A549 (cell line): ENCODE measurements around the gene IL4I1. TPM values are rescaled to one million over a fixed set of nuclear protein-coding genes. Genes with fewer than 3 reads are reported as not detected.

Experiments
- ATAC-seq, 2 experiments: fragments of 200-7000 bp in 1 of 2; fragments of >200 bp in 1 of 2; cut with Nextera tagmentation in 1 of 2; cut with Tn5 transposase in 1 of 2; 3 replicates each; pipeline versions ENCODE4 v1.8.0 to v1.9.1; 2018 to 2020; ENCODE audit warnings: mild to moderate bottlenecking in 1 of 2, moderate library complexity in 1 of 2
- CTCF ChIA-PET: fragments of 300-600 bp; sonication (Branson Sonifier 250); formaldehyde crosslinking; extraction: SDS; loops from one replicate; lab custom pipeline; 2021; ENCODE audit warnings: antibody characterized with exemption, inconsistent platforms; lab: Yijun Ruan, JAX
- POLR2A ChIA-PET: fragments of 350-600 bp; formaldehyde crosslinking; extraction: SDS; loops from one replicate; lab custom pipeline; 2021; ENCODE audit warnings: antibody characterized with exemption, inconsistent platforms; lab: Yijun Ruan, JAX
- DNase-seq, 2 experiments: peaks; one replicate each; pipeline versions ENCODE4 v3.0.0 to v3.0.0-alpha.2; 2011 to 2016; ENCODE audit warnings: low read depth in 1 of 2, low spot score in 1 of 2
- FAIRE-seq: peaks from 2 replicates; lab custom pipeline; 2011; peaks lifted over from hg19 to GRCh38; lab: Jason Lieb, UNC
- H3K27ac ChIP-seq, 2 experiments: fragments of >200 bp; sonication (Bioruptor Twin); formaldehyde crosslinking; 3 replicates each; pipeline ENCODE4 v1.5.1; 2016 to 2017
- H3K4me1 ChIP-seq: fragments of >200 bp; sonication (Bioruptor Twin); formaldehyde crosslinking; 3 replicates; pipeline ENCODE4 v1.6.1; 2016
- H3K4me2 ChIP-seq: fragments of >200 bp; sonication (Bioruptor Twin); formaldehyde crosslinking; 3 replicates; pipeline ENCODE4 v1.6.1; 2016
- H3K4me3 ChIP-seq: fragments of >200 bp; sonication (Bioruptor Twin); formaldehyde crosslinking; 3 replicates; pipeline ENCODE4 v1.5.1; 2016
- H3K9me3 ChIP-seq: fragments of >200 bp; sonication (Bioruptor Twin); formaldehyde crosslinking; 3 replicates; pipeline ENCODE4 v1.6.1; 2016
- CBX8 ChIP-seq: fragments of 200-600 bp; sonication (generic); IDR thresholded peaks from 2 replicates; pipeline ENCODE4 v1.6.1; 2016
- EHMT2 ChIP-seq: fragments of 200-600 bp; sonication (generic); IDR thresholded peaks from 2 replicates; pipeline ENCODE4 v1.6.1; 2016; ENCODE audit warnings: antibody characterized with exemption, low read depth, mild to moderate bottlenecking, moderate library complexity
- FOSB ChIP-seq: fragments of 250-450 bp; sonication (Bioruptor Pico); IDR thresholded peaks from 2 replicates; pipeline ENCODE4 v1.5.0; 2020; ENCODE audit warnings: mild to moderate bottlenecking, moderate library complexity
- FOSL2 ChIP-seq, 2 experiments: fragments of 450-650 bp in 1 of 2; fragments of >200 bp in 1 of 2; sonication (Bioruptor Twin) in 1 of 2; formaldehyde crosslinking; IDR thresholded peaks; 2 replicates each; pipeline versions ENCODE4 v1.5.0 to v1.6.1; 2016 to 2020; ENCODE audit warnings: mild to moderate bottlenecking in 1 of 2, moderate library complexity in 1 of 2
- HEYL ChIP-seq: fragments of 250-450 bp; sonication (Bioruptor Pico); IDR thresholded peaks from 2 replicates; pipeline ENCODE4 v1.8.0; 2021; ENCODE audit warnings: mild to moderate bottlenecking, moderate library complexity
- HOXA7 ChIP-seq: fragments of 250-450 bp; sonication (Bioruptor Pico); IDR thresholded peaks from 2 replicates; pipeline ENCODE4 v1.5.0; 2020; ENCODE audit warnings: mild to moderate bottlenecking, moderate library complexity
- HOXB13 ChIP-seq: fragments of 250-450 bp; sonication (Bioruptor Pico); IDR thresholded peaks from 2 replicates; pipeline ENCODE4 v1.5.0; 2020; ENCODE audit warnings: low read depth, mild to moderate bottlenecking, moderate library complexity
- KDM1A ChIP-seq: fragments of 200-600 bp; sonication (generic); IDR thresholded peaks from 2 replicates; pipeline ENCODE4 v1.6.1; 2016; ENCODE audit warnings: low read depth, mild to moderate bottlenecking
- KDM5A ChIP-seq: fragments of 200-600 bp; sonication (generic); IDR thresholded peaks from 2 replicates; pipeline ENCODE4 v1.6.1; 2016; ENCODE audit warnings: antibody characterized with exemption, mild to moderate bottlenecking
- NFE2L2 ChIP-seq: fragments of 150-350 bp; conservative IDR thresholded peaks from 2 replicates; pipeline ENCODE4 v1.6.1; 2014; ENCODE audit warnings: low read length
- NR3C1 ChIP-seq: fragments of >200 bp; sonication (Bioruptor Twin); formaldehyde crosslinking; IDR thresholded peaks from 3 replicates; pipeline ENCODE4 v1.6.1; 2017
- POLR2A ChIP-seq: IDR thresholded peaks from 2 replicates; pipeline ENCODE4 v1.6.1; 2012; ENCODE audit warnings: mild to moderate bottlenecking, low read length
- POLR2AphosphoS2 ChIP-seq: conservative IDR thresholded peaks from 2 replicates; pipeline ENCODE4 v1.6.1; 2012; ENCODE audit warnings: low read length, improper control_type of control experiment, inconsistent platforms
- RAD21 ChIP-seq, 2 experiments: fragments of >200 bp in 1 of 2; sonication (Bioruptor Twin) in 1 of 2; formaldehyde crosslinking in 1 of 2; IDR thresholded peaks in 1 of 2; conservative IDR thresholded peaks in 1 of 2; 2 replicates in 1 of 2; 3 replicates in 1 of 2; pipeline ENCODE4 v1.6.1; 2012 to 2018; ENCODE audit warnings: inconsistent platforms in 1 of 2
- RARB ChIP-seq: fragments of 250-450 bp; sonication (Bioruptor Pico); IDR thresholded peaks from 2 replicates; pipeline ENCODE4 v1.8.0; 2021; ENCODE audit warnings: mild to moderate bottlenecking, moderate library complexity
- RFX5 ChIP-seq: fragments of 450-650 bp; IDR thresholded peaks from 2 replicates; pipeline ENCODE4 v1.7.1; 2014; ENCODE audit warnings: antibody characterized with exemption, mild to moderate bottlenecking, moderate library complexity
- SMC3 ChIP-seq: fragments of >200 bp; sonication (Bioruptor Twin); formaldehyde crosslinking; IDR thresholded peaks from 3 replicates; pipeline ENCODE4 v1.6.1; 2018; ENCODE audit warnings: inconsistent platforms
- TFCP2L1 ChIP-seq: fragments of 250-450 bp; sonication (Bioruptor Pico); IDR thresholded peaks from 2 replicates; pipeline ENCODE4 v1.5.0; 2021; ENCODE audit warnings: mild to moderate bottlenecking
- TP53 ChIP-seq: fragments of 250-450 bp; sonication (Bioruptor Pico); IDR thresholded peaks from 2 replicates; pipeline ENCODE4 v1.5.0; 2021; ENCODE audit warnings: mild to moderate bottlenecking, moderate library complexity
- ZFP36 ChIP-seq: fragments of 450-650 bp; IDR thresholded peaks from 2 replicates; pipeline ENCODE4 v1.6.1; 2014; ENCODE audit warnings: borderline replicate concordance; ENCODE audit not compliant: partially characterized antibody
- WGBS: methylation state at CpG from one replicate; pipeline ENCODE4 v1.1.6; 2017; ENCODE audit errors: missing lambda C conversion rate; 5-methylcytosine and 5-hydroxymethylcytosine counted together
- polyA plus RNA-seq, 4 experiments: library from polyadenylated mRNA; depleted of rRNA in 3 of 4; stranded (reverse); fragments of >200 nt; fragmentation: RNase III in 1 of 4; extraction: RNeasy Plus Mini Kit Qiagen cat#74134 plus additional on column Dnase treatment in 1 of 4; gene quantifications; 2 replicates in 3 of 4; 3 replicates in 1 of 4; pipeline ENCODE4 v1.2.3, GENCODE V29; 2011 to 2017
- TF ChIP-seq, protein P1 (sequence below): fragments of 200-600 bp; sonication (generic); IDR thresholded peaks from 2 replicates; pipeline ENCODE4 v1.6.1; 2016; ENCODE audit warnings: antibody characterized with exemption, mild to moderate bottlenecking, moderate library complexity
- TF ChIP-seq, protein P2 (sequence below): fragments of >200 bp; sonication (Bioruptor Twin); formaldehyde crosslinking; IDR thresholded peaks from 2 replicates; pipeline ENCODE4 v1.6.1; 2016

The IL4I1 gene
- polyA plus RNA-seq, 2 of the 4 experiments (the other 2 are of a cell fraction): 0.18 to 0.62 TPM

GRCh38 chr19:49904136-49904535 is 7.4 kb upstream of the IL4I1 start (continued):
- TF ChIP-seq, protein P1, sequence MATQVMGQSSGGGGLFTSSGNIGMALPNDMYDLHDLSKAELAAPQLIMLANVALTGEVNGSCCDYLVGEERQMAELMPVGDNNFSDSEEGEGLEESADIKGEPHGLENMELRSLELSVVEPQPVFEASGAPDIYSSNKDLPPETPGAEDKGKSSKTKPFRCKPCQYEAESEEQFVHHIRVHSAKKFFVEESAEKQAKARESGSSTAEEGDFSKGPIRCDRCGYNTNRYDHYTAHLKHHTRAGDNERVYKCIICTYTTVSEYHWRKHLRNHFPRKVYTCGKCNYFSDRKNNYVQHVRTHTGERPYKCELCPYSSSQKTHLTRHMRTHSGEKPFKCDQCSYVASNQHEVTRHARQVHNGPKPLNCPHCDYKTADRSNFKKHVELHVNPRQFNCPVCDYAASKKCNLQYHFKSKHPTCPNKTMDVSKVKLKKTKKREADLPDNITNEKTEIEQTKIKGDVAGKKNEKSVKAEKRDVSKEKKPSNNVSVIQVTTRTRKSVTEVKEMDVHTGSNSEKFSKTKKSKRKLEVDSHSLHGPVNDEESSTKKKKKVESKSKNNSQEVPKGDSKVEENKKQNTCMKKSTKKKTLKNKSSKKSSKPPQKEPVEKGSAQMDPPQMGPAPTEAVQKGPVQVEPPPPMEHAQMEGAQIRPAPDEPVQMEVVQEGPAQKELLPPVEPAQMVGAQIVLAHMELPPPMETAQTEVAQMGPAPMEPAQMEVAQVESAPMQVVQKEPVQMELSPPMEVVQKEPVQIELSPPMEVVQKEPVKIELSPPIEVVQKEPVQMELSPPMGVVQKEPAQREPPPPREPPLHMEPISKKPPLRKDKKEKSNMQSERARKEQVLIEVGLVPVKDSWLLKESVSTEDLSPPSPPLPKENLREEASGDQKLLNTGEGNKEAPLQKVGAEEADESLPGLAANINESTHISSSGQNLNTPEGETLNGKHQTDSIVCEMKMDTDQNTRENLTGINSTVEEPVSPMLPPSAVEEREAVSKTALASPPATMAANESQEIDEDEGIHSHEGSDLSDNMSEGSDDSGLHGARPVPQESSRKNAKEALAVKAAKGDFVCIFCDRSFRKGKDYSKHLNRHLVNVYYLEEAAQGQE: no peak
- TF ChIP-seq NR3C1: no peak

DNA sequence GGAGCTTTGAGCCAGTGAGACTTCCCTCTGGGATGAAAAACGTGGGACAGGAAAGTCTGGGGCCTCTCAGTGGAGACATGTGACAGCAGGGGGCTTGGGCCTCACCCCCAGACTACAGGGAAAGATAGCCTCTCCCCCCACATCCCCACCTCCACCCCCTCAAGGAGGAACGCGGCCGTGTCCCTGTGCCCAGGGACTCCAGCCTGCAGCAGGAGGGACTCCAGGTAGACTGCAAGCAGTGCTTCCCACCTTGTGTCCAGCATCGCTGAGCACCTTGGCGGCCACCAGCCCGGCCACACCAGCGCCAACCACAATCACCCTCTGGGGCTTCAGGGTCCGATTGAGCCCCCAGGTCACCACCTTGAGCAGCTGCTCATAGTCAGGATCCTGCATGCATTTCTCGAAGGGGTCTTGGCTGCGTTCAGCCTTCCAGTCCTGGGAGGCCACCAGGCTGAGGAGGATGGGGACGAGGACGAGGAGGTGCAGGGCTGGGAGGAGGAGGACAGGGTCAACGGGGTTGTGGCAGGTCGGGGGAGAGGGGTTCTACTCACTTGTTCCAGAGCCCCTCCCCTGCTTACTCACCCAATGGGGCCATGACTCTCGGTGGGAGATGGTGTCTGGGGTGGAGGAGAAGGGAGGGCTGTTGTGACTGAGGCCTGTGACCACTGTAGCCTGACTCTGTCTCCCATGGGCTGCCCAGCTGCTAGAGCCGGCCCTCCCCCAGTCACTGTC is 955 bp downstream of the IL4I1 start:
- DNase-seq: no peak
- WGBS: 65% methylated on average over 17 of the region's 17 CpGs
- no peak for FAIRE-seq
- peaks cover 12% of the 10 kb centered on the region; the same call in 2 of the 3 replicates for H3K4me1 ChIP-seq
- no peaks in the 10 kb centered on the region for H3K9me3 ChIP-seq
- no peak overlapping the region for H3K4me2 ChIP-seq
- H3K27ac ChIP-seq: peak overlapping the region in 1 of 2 experiments; percentile 22; a peak in 2 of 6 replicates
- H3K4me3 ChIP-seq: no peak overlapping the region
- TF ChIP-seq POLR2AphosphoS2 (no peak), FOSL2 (IDR thresholded peaks at IDR 0.05) (no peak), FOSL2 (CRISPR knock-in tag; IDR thresholded peaks at IDR 0.05) (no peak), RAD21 (conservative IDR thresholded peaks at IDR 0.05 in 1 of 2, IDR thresholded peaks at IDR 0.05 in 1 of 2) (no peak), POLR2A (no peak), CBX8 (no peak), KDM1A (no peak), SMC3 (no peak), TFCP2L1 (CRISPR knock-in tag) (no peak), RARB (no peak), RFX5 (no peak)
- TF ChIP-seq, protein P2, sequence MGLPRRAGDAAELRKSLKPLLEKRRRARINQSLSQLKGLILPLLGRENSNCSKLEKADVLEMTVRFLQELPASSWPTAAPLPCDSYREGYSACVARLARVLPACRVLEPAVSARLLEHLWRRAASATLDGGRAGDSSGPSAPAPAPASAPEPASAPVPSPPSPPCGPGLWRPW: no peak
- TF ChIP-seq, protein P1: no peak
- TF ChIP-seq, all 56 proteins: peak for 0
- CTCF ChIA-PET: interaction anchor here (1.1 to 3.2 kb wide), 5 partner anchors 11 to 89 kb away, joined by 3 to 13 read pairs (median 5); no protein-coding TSS in a partner anchor
- ATAC-seq: no peak
- POLR2A ChIA-PET: interaction anchor here (1.5 kb wide), 1 partner anchor 27 kb away, joined by 5 read pairs; no protein-coding TSS in a partner anchor

DNA sequence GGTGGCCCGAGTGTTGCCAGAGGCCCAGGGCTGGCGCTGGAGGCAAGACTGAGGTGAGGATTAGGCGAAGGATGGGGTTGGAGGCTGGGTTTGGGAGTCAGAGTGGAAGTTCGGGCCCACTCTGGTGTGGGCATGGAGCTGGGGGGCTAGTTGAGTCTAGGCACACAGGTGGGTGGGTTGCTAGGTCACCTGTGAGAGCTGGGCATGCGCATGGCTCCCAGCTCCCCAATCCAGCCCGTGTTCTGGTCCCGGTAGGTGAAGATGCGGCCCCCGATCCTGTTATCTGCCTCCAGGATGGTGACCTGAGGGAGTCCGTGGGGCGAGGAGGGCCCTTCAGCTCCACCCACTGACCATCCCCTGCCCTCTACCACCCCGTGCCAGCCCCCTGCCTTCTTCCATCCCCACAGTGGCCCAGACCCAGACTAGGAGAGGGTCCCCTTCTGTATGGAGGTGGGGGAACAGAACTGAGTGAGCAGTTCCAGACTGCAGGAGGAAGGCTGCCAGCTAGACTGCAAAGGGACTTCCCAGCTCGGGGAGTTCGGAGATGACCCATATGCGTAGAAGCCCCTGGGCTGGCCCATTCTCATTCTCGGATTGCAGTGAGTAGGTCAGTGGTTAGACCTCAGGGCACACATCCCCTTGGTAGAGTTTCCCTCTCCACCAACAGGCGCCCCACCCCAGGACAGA is 1.7 kb downstream of the IL4I1 start:
- H3K9me3 ChIP-seq: no peaks in the 10 kb centered on the region
- DNase-seq: no peak
- no peak for TF ChIP-seq HEYL (CRISPR knock-in tag)
- TF ChIP-seq EHMT2: no peak
- no peak for TF ChIP-seq HOXB13 (CRISPR knock-in tag)
- TF ChIP-seq FOSB (CRISPR knock-in tag): no peak
- no peak for TF ChIP-seq ZFP36
- no peak for TF ChIP-seq TP53
- no peak for TF ChIP-seq POLR2A
- TF ChIP-seq HOXA7 (CRISPR knock-in tag): no peak
- no peak for TF ChIP-seq NR3C1
- TF ChIP-seq RARB: no peak
- no peak for TF ChIP-seq SMC3
- no peak for TF ChIP-seq CBX8
- TF ChIP-seq, protein P2: no peak
- TF ChIP-seq NFE2L2: no peak
- TF ChIP-seq KDM5A: no peak
- peaks cover 18% of the 10 kb centered on the region; the same call in 2 of the 3 replicates for H3K4me1 ChIP-seq
- ChIA-PET CTCF (interaction anchor here (0.7 to 3.2 kb wide), 7 partner anchors 12 to 241 kb away, joined by 3 to 13 read pairs (median 5); no protein-coding TSS in a partner anchor), POLR2A (interaction anchor here (1.5 kb wide), 1 partner anchor 26 kb away, joined by 5 read pairs; no protein-coding TSS in a partner anchor)
- H3K27ac ChIP-seq: no peak overlapping the region
- no peak overlapping the region for H3K4me2 ChIP-seq
- no peak overlapping the region for H3K4me3 ChIP-seq
- no peak for FAIRE-seq
- ATAC-seq: 0 out of 6 replicates have a peak, but pooled peaks of 1 of the 2 experiments have one; percentile 1
- WGBS: 78% methylated on average over 16 of the region's 17 CpGs
